ENCODE results near the gene TBC1D22B. TPM values are rescaled to one million over a fixed set of nuclear protein-coding genes. Genes with fewer than 3 reads are reported as not detected.

TBC1D22B gene
- total RNA-seq, 4 donors from 2014 or later: 7.3 to 10.2 (median 8.6) TPM

- intact Hi-C loops (cut with DNase I): no loop called here
- H3K4me1 ChIP-seq: peaks cover 44 to 76% (median 66%) of the 10 kb centered on the region in 4 donors
- no peaks in the 10 kb centered on the region for H3K27me3 ChIP-seq
- H3K4me3 ChIP-seq: no peak overlapping the region
- TF ChIP-seq POLR2A (IDR thresholded peaks at IDR 0.05; ENCODE audit: low read depth) (no peak), EP300 (IDR thresholded peaks at IDR 0.05) (no peak), POLR2AphosphoS5 (IDR thresholded peaks at IDR 0.05) (no peak), CTCF (IDR thresholded peaks at IDR 0.05) (no peak)
- peak overlapping the region; percentile 74 to 81 (median 76) for H3K27ac ChIP-seq (replicated peaks in 1 of 4)
- no peak for DNase-seq (ENCODE audit: extremely low spot score)
- 73% methylated on average over 5 of the region's 5 CpGs for WGBS
- H3K9me3 ChIP-seq: no peaks in the 10 kb centered on the region
- no peaks in the 10 kb centered on the region for H3K36me3 ChIP-seq
Observed at GRCh38 chr6:37241775-37242428, 15.7 kb upstream of the TBC1D22B start.

GRCh38 chr6:37242429-37243052 lies 15.0 kb upstream of the TBC1D22B start:
- no peak for TF ChIP-seq POLR2A (IDR thresholded peaks at IDR 0.05; ENCODE audit: low read depth)
- TF ChIP-seq POLR2AphosphoS5 (IDR thresholded peaks at IDR 0.05): peak; percentile 34 to 68
- no peak for TF ChIP-seq CTCF (IDR thresholded peaks at IDR 0.05)
- no peak for TF ChIP-seq EP300 (IDR thresholded peaks at IDR 0.05)
- peaks cover 44 to 76% (median 66%) of the 10 kb centered on the region in 4 donors for H3K4me1 ChIP-seq
- H3K4me3 ChIP-seq: no peak overlapping the region
- no peaks in the 10 kb centered on the region for H3K27me3 ChIP-seq
- no peak for DNase-seq (ENCODE audit: extremely low spot score)
- WGBS: 89% methylated on average over 1 of the region's 1 CpG
- intact Hi-C loops (cut with DNase I): no loop called here
- no peaks in the 10 kb centered on the region for H3K36me3 ChIP-seq
- H3K27ac ChIP-seq (replicated peaks in 1 of 4): peak overlapping the region; percentile 74 to 81 (median 76)
- H3K9me3 ChIP-seq: no peaks in the 10 kb centered on the region

DNA sequence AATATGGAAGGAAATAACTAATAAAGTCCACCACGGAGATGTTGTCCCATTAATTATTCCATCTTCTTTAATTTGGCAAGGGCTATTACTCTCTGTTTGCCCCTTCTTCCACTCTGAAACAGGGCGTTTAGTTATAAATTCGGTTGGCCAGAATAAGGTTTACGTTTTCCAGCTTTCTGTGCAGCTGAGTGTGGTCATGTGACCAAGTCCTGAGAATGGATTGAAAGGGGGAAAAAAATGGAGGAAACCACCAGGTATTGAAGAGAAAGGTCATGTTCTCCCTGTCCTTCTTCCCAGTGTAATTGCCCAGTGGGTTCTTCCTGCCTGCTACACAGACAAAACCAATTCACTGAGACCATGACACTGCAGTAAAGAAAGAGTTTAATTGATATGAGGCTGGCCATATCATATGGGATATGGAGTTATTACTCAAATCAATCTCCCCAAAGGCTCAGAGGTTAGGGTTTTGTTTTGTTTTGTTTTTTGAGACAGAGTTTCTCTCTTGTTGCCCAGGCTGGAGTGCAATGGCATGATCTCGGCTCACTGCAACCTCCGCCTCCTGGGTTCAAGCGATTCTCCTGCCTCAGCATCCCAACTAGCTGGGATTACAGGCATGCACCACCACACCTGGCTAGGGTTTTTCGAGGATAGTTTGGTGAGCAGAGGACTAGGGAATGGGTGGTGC lies 14.3 kb upstream of the TBC1D22B start:
- Histone ChIP-seq H3K36me3 (no peaks in the 10 kb centered on the region), H3K27me3 (no peaks in the 10 kb centered on the region), H3K9me3 (no peaks in the 10 kb centered on the region), H3K27ac (replicated peaks in 1 of 4) (peak overlapping the region; percentile 74 to 81 (median 76)), H3K4me1 (peaks cover 44 to 70% (median 60%) of the 10 kb centered on the region in 4 donors), H3K4me3 (no peak overlapping the region)
- no peak for TF ChIP-seq POLR2AphosphoS5 (IDR thresholded peaks at IDR 0.05)
- no peak for TF ChIP-seq POLR2A (IDR thresholded peaks at IDR 0.05; ENCODE audit: low read depth)
- no peak for TF ChIP-seq CTCF (IDR thresholded peaks at IDR 0.05)
- no peak for TF ChIP-seq EP300 (IDR thresholded peaks at IDR 0.05)
- 81% methylated on average over 8 of the region's 8 CpGs for WGBS
- DNase-seq (ENCODE audit: extremely low spot score): no peak
- intact Hi-C loops (cut with DNase I): no loop called here

- no peak overlapping the region for H3K4me3 ChIP-seq
- DNase-seq (ENCODE audit: extremely low spot score): no peak
- peak overlapping the region; percentile 74 to 81 (median 76) for H3K27ac ChIP-seq (replicated peaks in 1 of 4)
- H3K36me3 ChIP-seq: no peaks in the 10 kb centered on the region
- H3K4me1 ChIP-seq: peaks cover 43 to 64% (median 54%) of the 10 kb centered on the region in 4 donors
- no peaks in the 10 kb centered on the region for H3K27me3 ChIP-seq
- 69% methylated on average over 3 of the region's 3 CpGs for WGBS
- H3K9me3 ChIP-seq: no peaks in the 10 kb centered on the region
- intact Hi-C loops (cut with DNase I): no loop called here
- TF ChIP-seq EP300 (IDR thresholded peaks at IDR 0.05) (no peak), POLR2AphosphoS5 (IDR thresholded peaks at IDR 0.05) (no peak), POLR2A (IDR thresholded peaks at IDR 0.05; ENCODE audit: low read depth) (no peak), CTCF (IDR thresholded peaks at IDR 0.05) (no peak)
Observed at GRCh38 chr6:37243816-37244370, 13.7 kb upstream of the TBC1D22B start.
